H1 (cell line): ENCODE results near the gene PEX16. TPM values are rescaled to one million over a fixed set of nuclear protein-coding genes. Genes with fewer than 3 reads are reported as not detected.

Experiments
- CTCF ChIA-PET: fragments of 300-600 bp; sonication (Branson Sonifier 250); formaldehyde crosslinking; loops from one replicate; lab custom pipeline; 2021; ENCODE audit not compliant: partially characterized antibody; lab: Charles Lee
- POLR2A ChIA-PET: fragments of 300-600 bp; sonication (Branson Sonifier 250); formaldehyde crosslinking; loops from one replicate; lab custom pipeline; 2021; ENCODE audit warnings: inconsistent platforms; ENCODE audit not compliant: partially characterized antibody; lab: Charles Lee
- DNase-seq, 2 experiments: peaks; one replicate each; pipeline versions ENCODE4 v3.0.0 to v3.0.0-alpha.2; 2010 to 2022; ENCODE audit warnings: low spot score in 2 of 2, low read depth in 1 of 2, mixed read lengths in 1 of 2
- FAIRE-seq: peaks from 2 replicates; lab custom pipeline; 2011; peaks lifted over from hg19 to GRCh38; lab: Jason Lieb, UNC
- H2AFZ ChIP-seq: 2 replicates; pipeline ENCODE4 v1.8.1; 2012; ENCODE audit warnings: low read length, inconsistent platforms
- H2AK5ac ChIP-seq: 2 replicates; pipeline ENCODE4 v1.6.1; 2013; ENCODE audit warnings: low read depth, low read length
- H2BK120ac ChIP-seq: replicated peaks from 2 replicates; pipeline ENCODE3; 2013; ENCODE audit warnings: low read depth, low read length, inconsistent platforms
- H2BK12ac ChIP-seq: 2 replicates; pipeline ENCODE4 v1.6.1; 2013; ENCODE audit warnings: low read depth, low read length
- H2BK15ac ChIP-seq: 2 replicates; pipeline ENCODE4 v1.6.1; 2013; ENCODE audit warnings: low read length
- H2BK20ac ChIP-seq: 2 replicates; pipeline ENCODE4 v1.6.1; 2013; ENCODE audit warnings: low read length
- H2BK5ac ChIP-seq: 2 replicates; pipeline ENCODE4 v1.6.1; 2013; ENCODE audit warnings: low read depth, low read length
- H3K14ac ChIP-seq: 2 replicates; pipeline ENCODE4 v1.6.1; 2013; ENCODE audit warnings: inconsistent platforms; ENCODE audit not compliant: insufficient read length
- H3K18ac ChIP-seq: 2 replicates; pipeline ENCODE4 v1.6.1; 2013; ENCODE audit warnings: low read length; ENCODE audit errors: extremely low read depth
- H3K23ac ChIP-seq: 2 replicates; pipeline ENCODE4 v1.6.1; 2013; ENCODE audit warnings: inconsistent platforms; ENCODE audit not compliant: insufficient read length
- H3K23me2 ChIP-seq: 2 replicates; pipeline ENCODE4 v1.6.1; 2013; ENCODE audit warnings: low read depth, low read length
- H3K27ac ChIP-seq: 2 replicates; pipeline ENCODE4 v1.6.1; 2011; ENCODE audit warnings: low read depth, low read length, inconsistent platforms
- H3K27me3 ChIP-seq, 4 experiments: replicated peaks in 1 of 4; 1 replicate in 1 of 4; 2 replicates in 3 of 4; pipeline versions ENCODE4 v1.6.1 to v1.8.1; 2011 to 2013; ENCODE audit warnings: low read length in 3 of 4, mild to moderate bottlenecking in 3 of 4, inconsistent platforms in 2 of 4, mixed read lengths in 2 of 4, moderate library complexity in 1 of 4; ENCODE audit not compliant: control insufficient read depth in 3 of 4, insufficient read depth in 3 of 4; ENCODE audit errors: extremely low read depth in 1 of 4
- H3K36me3 ChIP-seq, 4 experiments: 2 replicates each; pipeline versions ENCODE4 v1.6.1 to v1.8.1; 2011 to 2013; ENCODE audit warnings: mild to moderate bottlenecking in 4 of 4, low read length in 3 of 4, moderate library complexity in 2 of 4, control low read depth in 1 of 4, inconsistent platforms in 1 of 4; ENCODE audit not compliant: insufficient read depth in 4 of 4, control insufficient read depth in 2 of 4
- H3K4ac ChIP-seq: replicated peaks from 2 replicates; pipeline ENCODE3; 2013; ENCODE audit warnings: low read length, low read depth, mixed read lengths, inconsistent platforms; ENCODE audit not compliant: insufficient read length
- H3K4me1 ChIP-seq, 4 experiments: replicated peaks in 1 of 4; 1 replicate in 1 of 4; 2 replicates in 3 of 4; pipeline versions ENCODE4 v1.6.1 to v1.8.1; 2011 to 2013; ENCODE audit warnings: low read length in 3 of 4, inconsistent platforms in 2 of 4, mixed read lengths in 1 of 4; ENCODE audit not compliant: insufficient read depth in 4 of 4, control insufficient read depth in 3 of 4
- H3K4me2 ChIP-seq, 2 experiments: 2 replicates each; pipeline versions ENCODE4 v1.6.1 to v1.8.1; 2011 to 2013; ENCODE audit warnings: low read depth in 2 of 2, low read length in 2 of 2, control low read depth in 1 of 2, inconsistent platforms in 1 of 2, mild to moderate bottlenecking in 1 of 2; ENCODE audit not compliant: insufficient read depth in 1 of 2
- H3K4me3 ChIP-seq, 4 experiments: fragments of 200-600, 300-600 bp in 1 of 4; sonication (generic), shearing (Covaris generic), sonication (Bioruptor Twin) in 1 of 4; 2 replicates each; pipeline versions ENCODE4 v1.5.1 to v1.8.1; 2011 to 2016; ENCODE audit warnings: low read length in 4 of 4, low read depth in 3 of 4, control low read depth in 2 of 4, inconsistent platforms in 2 of 4, mild to moderate bottlenecking in 2 of 4, mixed read lengths in 1 of 4, moderate library complexity in 1 of 4; ENCODE audit not compliant: insufficient read depth in 2 of 4; ENCODE audit errors: extremely low read depth in 1 of 4
- H3K56ac ChIP-seq: replicated peaks from 2 replicates; pipeline ENCODE3; 2013; ENCODE audit warnings: low read depth, mild to moderate bottlenecking, mixed read lengths, low read length, inconsistent platforms; ENCODE audit not compliant: insufficient read length
- H3K79me1 ChIP-seq: 2 replicates; pipeline ENCODE4 v1.6.1; 2013; ENCODE audit warnings: low read depth, low read length, control low read depth
- H3K79me2 ChIP-seq, 2 experiments: 2 replicates each; pipeline versions ENCODE4 v1.6.1 to v1.8.1; 2012 to 2013; ENCODE audit warnings: low read length in 2 of 2, mild to moderate bottlenecking in 2 of 2, inconsistent platforms in 1 of 2; ENCODE audit not compliant: insufficient read depth in 2 of 2, control insufficient read depth in 1 of 2
- H3K9ac ChIP-seq, 4 experiments: replicated peaks in 1 of 4; 1 replicate in 1 of 4; 2 replicates in 3 of 4; pipeline versions ENCODE4 v1.6.1 to v1.8.1; 2011 to 2013; ENCODE audit warnings: low read depth in 3 of 4, low read length in 3 of 4, control low read depth in 2 of 4, mild to moderate bottlenecking in 2 of 4, moderate library complexity in 2 of 4, inconsistent platforms in 1 of 4; ENCODE audit errors: extremely low read depth in 1 of 4
- H3K9me3 ChIP-seq, 2 experiments: 2 replicates each; pipeline versions ENCODE4 v1.6.1 to v1.8.1; 2012 to 2013; ENCODE audit warnings: mild to moderate bottlenecking in 2 of 2, moderate library complexity in 2 of 2, control low read depth in 1 of 2, inconsistent platforms in 1 of 2, low read depth in 1 of 2, low read length in 1 of 2, mixed read lengths in 1 of 2; ENCODE audit not compliant: insufficient read depth in 2 of 2
- H4K20me1 ChIP-seq, 2 experiments: replicated peaks in 1 of 2; 2 replicates each; pipeline versions ENCODE3 to v1.8.1; 2011 to 2013; ENCODE audit warnings: inconsistent platforms in 2 of 2, low read length in 2 of 2, mild to moderate bottlenecking in 1 of 2; ENCODE audit not compliant: insufficient read depth in 2 of 2, control insufficient read depth in 1 of 2
- H4K5ac ChIP-seq: 2 replicates; pipeline ENCODE4 v1.6.1; 2013; ENCODE audit warnings: low read length, low read depth, mixed read lengths, inconsistent platforms; ENCODE audit not compliant: insufficient read length
- H4K8ac ChIP-seq: 2 replicates; pipeline ENCODE4 v1.8.0; 2013; ENCODE audit warnings: mild to moderate bottlenecking, moderate library complexity, low read length, inconsistent platforms; ENCODE audit not compliant: insufficient read depth; ENCODE audit errors: extremely low read depth
- H4K91ac ChIP-seq: replicated peaks from 2 replicates; pipeline ENCODE3; 2013; ENCODE audit warnings: low read length, mixed read lengths, inconsistent platforms; ENCODE audit not compliant: insufficient read length
- KDM1A ChIP-seq: fragments of 200-600, 300-600 bp; sonication (generic); IDR thresholded peaks from 2 replicates; pipeline ENCODE4 v1.7.1; 2016; ENCODE audit warnings: mild to moderate bottlenecking, low read length, borderline replicate concordance
- KDM4A ChIP-seq: IDR thresholded peaks from one replicate; pipeline ENCODE4 v1.7.1; 2012; ENCODE audit warnings: low read depth, mild to moderate bottlenecking, moderate library complexity, low read length, inconsistent platforms; ENCODE audit not compliant: severe bottlenecking
- MAFK ChIP-seq: IDR thresholded peaks from 2 replicates; pipeline ENCODE4 v1.6.1; 2012; ENCODE audit warnings: low read depth, mild to moderate bottlenecking, improper control_type of control experiment, low read length
- RBBP5 ChIP-seq: IDR thresholded peaks from 2 replicates; pipeline ENCODE4 v1.7.1; 2012; ENCODE audit warnings: low read depth, mild to moderate bottlenecking, inconsistent platforms, low read length, moderate library complexity, borderline replicate concordance
- SAP30 ChIP-seq: fragments of 300-600 bp; sonication (generic); IDR thresholded peaks from 2 replicates; pipeline ENCODE4 v1.7.1; 2012; ENCODE audit warnings: low read length, moderate library complexity, mild to moderate bottlenecking, inconsistent platforms; ENCODE audit not compliant: insufficient read depth, insufficient replicate concordance
- SP4 ChIP-seq: IDR thresholded peaks from 2 replicates; pipeline ENCODE4 v1.6.1; 2012; ENCODE audit warnings: low read length, inconsistent platforms
- WGBS, 2 experiments: shearing (Covaris generic) in 1 of 2; methylation state at CpG; one replicate each; pipeline versions ENCODE4 v1.1.6 to v1.1.7; 2013 to 2015; ENCODE audit warnings: low lambda C conversion rate in 2 of 2, mixed read lengths in 2 of 2, inconsistent platforms in 1 of 2, low coverage in 1 of 2, missing lambda C conversion rate in 1 of 2; ENCODE audit not compliant: insufficient replicate concordance in 2 of 2, insufficient coverage in 1 of 2, insufficient read length in 1 of 2; ENCODE audit errors: extremely low coverage in 1 of 2, missing lambda C conversion rate in 1 of 2; 5-methylcytosine and 5-hydroxymethylcytosine counted together
- long read RNA-seq, 2 experiments: library from RNA in 1 of 2; library from capped mRNA in 1 of 2; stranded (forward); transcript quantifications; one replicate each; pipeline ENCODE4 v2.0.0, GENCODE V29; 2021; ENCODE audit warnings: inconsistent platforms in 1 of 2
- polyA minus RNA-seq, 3 experiments: library from RNA; depleted of rRNA, polyadenylated mRNA; stranded (reverse); fragments of >200 nt; gene quantifications; 1 replicate in 2 of 3; 2 replicates in 1 of 3; pipeline ENCODE4 v1.2.3, GENCODE V29; 2011
- polyA plus RNA-seq, 7 experiments: library from polyadenylated mRNA; depleted of rRNA in 3 of 7; stranded (reverse) in 5 of 7; unstranded in 2 of 7; fragments of >200 nt in 5 of 7; fragments of 200-250 nt in 2 of 7; gene quantifications; 1 replicate in 5 of 7; 2 replicates in 1 of 7; 4 replicates in 1 of 7; pipeline versions ENCODE4 v1.2.1 to v1.2.3, GENCODE V29; 2011 to 2013; ENCODE audit warnings: missing spikeins in 2 of 7, mixed read lengths in 2 of 7
- total RNA-seq: library from RNA; stranded (reverse); fragmentation: NEBNext Ultra II Directional; extraction: Animal tissue kit (Norgen Biotek cat#: 25700); gene quantifications from 2 replicates; pipeline ENCODE4 v1.2.1, GENCODE V29; 2021
- TF ChIP-seq, protein P1 (sequence below): IDR thresholded peaks from 2 replicates; pipeline ENCODE4 v1.6.1; 2011; ENCODE audit warnings: low read depth, mild to moderate bottlenecking, low read length; ENCODE audit not compliant: insufficient read depth

PEX16 gene
- total RNA-seq: 29.2 and 29.4 TPM in 2 replicates
- polyA plus RNA-seq (2011; rRNA removed): 36.0 and 47.2 TPM in 2 replicates
- 46.3 TPM for polyA plus RNA-seq (2011; cell fraction: cytosol; rRNA removed)
- 68.9 TPM for polyA plus RNA-seq (2011; cell fraction: nucleus; rRNA removed)
- 20.7 to 30.4 TPM (median 29.2 TPM) in 4 replicates for polyA plus RNA-seq (2012, experiment 1 of 2)
- 39.5 TPM for polyA plus RNA-seq (2012, experiment 2 of 2)
- 19.5 TPM for polyA plus RNA-seq (2013, experiment 1 of 2)
- polyA plus RNA-seq (2013, experiment 2 of 2): 16.5 TPM
- 12.2 and 12.5 TPM in 2 replicates for polyA minus RNA-seq (2011; rRNA and poly(A)+ RNA removed)
- 22.0 TPM for polyA minus RNA-seq (2011; cell fraction: cytosol; rRNA and poly(A)+ RNA removed)
- 28.4 TPM for polyA minus RNA-seq (2011; cell fraction: nucleus; rRNA and poly(A)+ RNA removed)
- long read RNA-seq, experiment 1, transcript PEX16-202 (11 exons, 1,335 nt): major isoform, 12 of 19 reads
- long read RNA-seq, experiment 1, partial matches to known transcripts: 4 of 19 reads
- long read RNA-seq, experiment 1, other reads (novel, unspliced or antisense): 2 of 19 reads
- long read RNA-seq, experiment 2, transcript PEX16-202 (11 exons, 1,335 nt): major isoform, 41 of 54 reads
- long read RNA-seq, experiment 2, partial matches to known transcripts: 1 of 54 reads
- long read RNA-seq, experiment 2, other reads (novel, unspliced or antisense): 9 of 54 reads

DNA sequence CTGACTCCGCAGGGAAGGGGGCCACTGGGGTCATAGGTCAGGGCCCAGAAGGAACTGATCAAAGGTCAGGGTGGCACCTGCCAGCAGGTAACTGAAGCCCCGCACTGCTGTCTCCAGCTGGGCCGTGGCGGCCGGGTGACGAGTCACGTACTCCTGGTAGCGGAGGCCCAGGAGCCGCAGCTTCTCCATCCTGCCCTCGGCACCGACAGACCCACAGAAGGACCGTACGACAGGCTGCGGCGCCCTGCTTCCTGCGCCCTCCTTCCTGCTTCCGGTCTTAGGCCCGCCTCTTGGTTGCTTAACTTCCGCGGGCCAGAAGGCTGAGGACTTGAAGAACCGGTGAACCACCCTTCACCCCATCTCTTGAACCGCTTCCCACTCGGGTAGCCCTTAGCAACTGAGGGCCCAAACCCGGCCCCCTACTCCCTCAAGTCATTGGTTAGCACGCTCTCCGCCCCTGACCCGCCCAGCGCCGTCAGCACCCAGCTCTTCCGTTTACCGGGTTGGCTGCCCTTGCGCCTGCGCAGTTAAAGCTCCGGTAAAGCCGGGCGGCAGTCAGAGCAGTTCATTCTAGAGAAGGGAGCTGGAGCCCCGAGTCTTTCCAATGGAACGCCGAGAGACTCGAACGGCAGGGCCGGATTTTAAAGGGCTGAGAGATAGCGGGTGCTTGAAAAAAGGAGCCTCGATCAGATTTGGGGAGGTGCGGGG, at the start of gene PEX16:
PEX16 (minus strand) TSS at position 255 of the 708 bp plus-strand sequence; CDS start at position 189, 66 bp downstream.
- POLR2A ChIA-PET: interaction anchor here (0.6 to 5.4 kb wide), 13 partner anchors 10 to 384 kb away, joined by 3 to 36 read pairs (median 4); partner anchors contain the start of genes FREY1 and PHF21A
- peak within 1 kb of the TSS; percentile 87 for H3K18ac ChIP-seq
- H3K14ac ChIP-seq: no peak within 1 kb of the TSS
- peak within 1 kb of the TSS; percentile 97 for H3K4ac ChIP-seq
- H4K8ac ChIP-seq: peak within 1 kb of the TSS; percentile 85
- no peaks in the 10 kb centered on the region for H3K9me3 ChIP-seq
- peak; percentile 88 to 93 for DNase-seq
- no peak within 1 kb of the TSS for H2BK20ac ChIP-seq
- peak within 1 kb of the TSS; percentile 84 to 90 (median 88) for H3K4me3 ChIP-seq
- H3K56ac ChIP-seq: no peak within 1 kb of the TSS
- peaks cover 12 to 28% (median 20%) of the 10 kb centered on the region in 4 experiments for H3K4me1 ChIP-seq
- peaks cover 3 to 21% (median 15%) of the 10 kb centered on the region in 4 experiments; a peak in 7 of 8 replicates for H3K36me3 ChIP-seq
- H4K20me1 ChIP-seq: peaks cover 4 to 19% of the 10 kb centered on the region in 2 experiments
- no peak within 1 kb of the TSS for H2BK15ac ChIP-seq
- CTCF ChIA-PET: interaction anchor here (1.3 to 4.7 kb wide), 7 partner anchors 19 to 321 kb away, joined by 3 to 33 read pairs (median 5); no protein-coding TSS in a partner anchor
- H2AK5ac ChIP-seq: no peak within 1 kb of the TSS
- WGBS, 2 experiments: 2% methylated on average over 45 of the region's 45 CpGs; no CpG with 5 or more reads in 1 of the 2 experiments
- no peak within 1 kb of the TSS for H2BK120ac ChIP-seq
- H3K23ac ChIP-seq: no peak within 1 kb of the TSS
- peak within 1 kb of the TSS; percentile 86 for H4K5ac ChIP-seq
- no peak within 1 kb of the TSS for H2BK12ac ChIP-seq
- H4K91ac ChIP-seq: peak within 1 kb of the TSS; percentile 83
- H3K9ac ChIP-seq: peak within 1 kb of the TSS; percentile 44 to 77 (median 46)
- H3K23me2 ChIP-seq: peaks cover 17% of the 10 kb centered on the region
- H2AFZ ChIP-seq: peak within 1 kb of the TSS; percentile 18; the same call in 1 of the 2 replicates
- H3K27ac ChIP-seq: peak within 1 kb of the TSS; percentile 64; the same call in 1 of the 2 replicates
- peaks cover 8% of the 10 kb centered on the region; the same call in 1 of the 2 replicates for H3K79me1 ChIP-seq
- H2BK5ac ChIP-seq: peak within 1 kb of the TSS; percentile 81
- peaks cover 0 to 6% of the 10 kb centered on the region in 2 experiments; a peak in 1 of 4 replicates for H3K79me2 ChIP-seq
- H3K27me3 ChIP-seq: peaks cover 0 to 9% (median 0%) of the 10 kb centered on the region in 4 experiments; a peak in 3 of 7 replicates
- H3K4me2 ChIP-seq: peak within 1 kb of the TSS; percentile 91 to 97
- FAIRE-seq: peak; percentile 69
- no peak for TF ChIP-seq KDM1A
- no peak for TF ChIP-seq KDM4A
- no peak for TF ChIP-seq SP4
- TF ChIP-seq, protein P1, sequence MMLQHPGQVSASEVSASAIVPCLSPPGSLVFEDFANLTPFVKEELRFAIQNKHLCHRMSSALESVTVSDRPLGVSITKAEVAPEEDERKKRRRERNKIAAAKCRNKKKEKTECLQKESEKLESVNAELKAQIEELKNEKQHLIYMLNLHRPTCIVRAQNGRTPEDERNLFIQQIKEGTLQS: no peak
- no peak for TF ChIP-seq MAFK
- TF ChIP-seq RBBP5: peak; percentile 16; the same call in 1 of the 2 replicates
- peak; percentile 92 for TF ChIP-seq SAP30
